Caco-2 (cell line): ENCODE data around the gene ANKRD45. TPM values are rescaled to one million over a fixed set of nuclear protein-coding genes. Genes with fewer than 3 reads are reported as not detected.
"Not testable (repeated sequence)": the region's sequence is repeated elsewhere in the genome, so short reads cannot be mapped to it uniquely, and the experiment has no call there.

Experiments
- BruUV-seq: library from RNA; stranded (reverse); fragments of 400-500 nt; replicated peaks from 2 replicates; lab custom pipeline; 2021; lab: Mats Ljungman, UMichigan
- CTCF ChIA-PET: fragments of 300-600 bp; sonication (Branson Sonifier 250); formaldehyde crosslinking; loops from one replicate; lab custom pipeline; 2022; ENCODE audit warnings: antibody characterized with exemption; lab: Charles Lee
- POLR2A ChIA-PET: fragments of 300-600 bp; sonication (Branson Sonifier 250); formaldehyde crosslinking; loops from one replicate; lab custom pipeline; 2022; ENCODE audit warnings: antibody characterized with exemption; lab: Charles Lee
- DNase-seq, 2 experiments: peaks; one replicate each; pipeline versions ENCODE4 v3.0.0 to v3.0.0-alpha.2; 2020 to 2022
- H3K27me3 ChIP-seq: replicated peaks from 2 replicates; pipeline ENCODE4 v1.6.0; 2011; ENCODE audit warnings: low read length; ENCODE audit not compliant: control insufficient read depth, insufficient read depth
- H3K36me3 ChIP-seq: 2 replicates; pipeline ENCODE4 v1.5.1; 2011; ENCODE audit warnings: low read length; ENCODE audit not compliant: control insufficient read depth, insufficient read depth
- H3K4me1 ChIP-seq: fragments of 250-450 bp; sonication (Bioruptor Pico); 2 replicates; pipeline ENCODE4 v1.5.1; 2020; ENCODE audit warnings: mild to moderate bottlenecking
- H3K4me3 ChIP-seq: 2 replicates; pipeline ENCODE4 v1.5.1; 2011; ENCODE audit warnings: low read depth, mild to moderate bottlenecking, control low read depth, low read length
- H3K9me3 ChIP-seq: fragments of 250-450 bp; sonication (Bioruptor Pico); 2 replicates; pipeline ENCODE4 v1.5.1; 2020; ENCODE audit warnings: mild to moderate bottlenecking, moderate library complexity
- H3K27ac Mint-ChIP-seq: one replicate; pipeline ENCODE4 v1.8.0; 2022; ENCODE audit warnings: mixed read lengths; ENCODE audit not compliant: unreplicated experiment
- H3K27me3 Mint-ChIP-seq: one replicate; pipeline ENCODE4 v1.8.0; 2022; ENCODE audit warnings: mixed read lengths; ENCODE audit not compliant: insufficient read depth, unreplicated experiment
- H3K36me3 Mint-ChIP-seq: one replicate; pipeline ENCODE4 v1.8.0; 2022; ENCODE audit warnings: mild to moderate bottlenecking, mixed read lengths; ENCODE audit not compliant: insufficient read depth, unreplicated experiment
- H3K4me1 Mint-ChIP-seq: one replicate; pipeline ENCODE4 v1.8.0; 2022; ENCODE audit warnings: low read depth, mixed read lengths; ENCODE audit not compliant: unreplicated experiment
- H3K4me3 Mint-ChIP-seq: one replicate; pipeline ENCODE4 v1.8.0; 2022; ENCODE audit warnings: mild to moderate bottlenecking, moderate library complexity, mixed read lengths; ENCODE audit not compliant: unreplicated experiment
- H3K9me3 Mint-ChIP-seq: one replicate; pipeline ENCODE4 v1.8.0; 2022; ENCODE audit warnings: mixed read lengths; ENCODE audit not compliant: unreplicated experiment
- CTCF ChIP-seq, 2 experiments: fragments of 200-600 bp in 1 of 2; IDR thresholded peaks; 1 replicate in 1 of 2; 2 replicates in 1 of 2; pipeline versions ENCODE4 v1.5.1 to v1.8.0; 2011 to 2022; ENCODE audit warnings: antibody characterized with exemption in 1 of 2, control low read depth in 1 of 2, inconsistent platforms in 1 of 2, low read depth in 1 of 2, low read length in 1 of 2, mild to moderate bottlenecking in 1 of 2, moderate library complexity in 1 of 2; ENCODE audit not compliant: insufficient read depth in 1 of 2, severe bottlenecking in 1 of 2, unreplicated experiment in 1 of 2
- intact Hi-C: fragments of 100-400 bp; cut with micrococcal nuclease; formaldehyde crosslinking; loops from one replicate; pipeline ENCODE4 v1.10.0; 2022; ENCODE audit not compliant: unreplicated experiment
- total RNA-seq: library from RNA; stranded (reverse); gene quantifications from 2 replicates; pipeline ENCODE4 v1.2.3, GENCODE V29; 2022

Gene ANKRD45
- total RNA-seq, 1 experiment from 2014 or later, result not detected

GRCh38 chr1:173688300-173688699, 18.6 kb upstream of the ANKRD45 start:
- no peaks in the 10 kb centered on the region for H3K4me1 ChIP-seq
- intact Hi-C loops, result loop anchor here (5.0 kb wide), 1 partner anchor 266 kb away; no protein-coding TSS in a partner anchor
- no peak overlapping the region for H3K4me3 ChIP-seq
- ChIA-PET POLR2A (no interaction called here), CTCF (no interaction called here)
- peaks cover 14% of the 10 kb centered on the region for H3K4me1 Mint-ChIP-seq
- BruUV-seq, result no TSS peak
- H3K36me3 Mint-ChIP-seq, result no peaks in the 10 kb centered on the region
- H3K4me3 Mint-ChIP-seq, result no peak overlapping the region
- no peaks in the 10 kb centered on the region for H3K36me3 ChIP-seq
- TF ChIP-seq CTCF (IDR thresholded peaks at IDR 0.05; ENCODE audit: insufficient read depth in 1 of 2, low read depth in 1 of 2, low read length in 1 of 2, severe bottlenecking in 1 of 2, unreplicated experiment in 1 of 2), result no peak
- H3K9me3 ChIP-seq, result no peaks in the 10 kb centered on the region
- H3K27me3 ChIP-seq, result no peaks in the 10 kb centered on the region
- no peak for DNase-seq
- no peak overlapping the region for H3K27ac Mint-ChIP-seq
- H3K27me3 Mint-ChIP-seq, result peaks cover 11% of the 10 kb centered on the region
- H3K9me3 Mint-ChIP-seq, result no peaks in the 10 kb centered on the region

- H3K27ac Mint-ChIP-seq, H3K9me3 Mint-ChIP-seq, BruUV-seq, H3K4me1 ChIP-seq, H3K9me3 ChIP-seq, H3K27me3 Mint-ChIP-seq, H3K4me3 ChIP-seq, H3K27me3 ChIP-seq, POLR2A ChIA-PET, H3K4me3 Mint-ChIP-seq, CTCF ChIA-PET, DNase-seq, H3K36me3 Mint-ChIP-seq, H3K36me3 ChIP-seq: not testable (repeated sequence)
- H3K4me1 Mint-ChIP-seq, result peaks cover 20% of the 10 kb centered on the region
- intact Hi-C loops, result loop anchor here (5.0 kb wide), 1 partner anchor 263 kb away; no protein-coding TSS in a partner anchor
Observed at GRCh38 chr1:173685121-173685520, 15.5 kb upstream of the ANKRD45 start.

- H3K27me3 ChIP-seq, H3K4me1 ChIP-seq, H3K36me3 Mint-ChIP-seq, H3K36me3 ChIP-seq, H3K27ac Mint-ChIP-seq, intact Hi-C loops, BruUV-seq, H3K4me3 Mint-ChIP-seq, H3K9me3 ChIP-seq, H3K27me3 Mint-ChIP-seq, DNase-seq, POLR2A ChIA-PET, H3K4me3 ChIP-seq, H3K9me3 Mint-ChIP-seq: not testable (repeated sequence)
- CTCF ChIA-PET, result interaction anchor here (0.6 kb wide), 1 partner anchor 13 kb away, joined by 4 read pairs; no protein-coding TSS in a partner anchor
- peaks cover 15% of the 10 kb centered on the region for H3K4me1 Mint-ChIP-seq
Observed at GRCh38 chr1:173683838-173684237, 14.2 kb upstream of the ANKRD45 start.

GRCh38 chr1:173682184-173682583, 12.5 kb upstream of the ANKRD45 start:
- Mint-ChIP-seq H3K27me3 (no peaks in the 10 kb centered on the region), H3K36me3 (no peaks in the 10 kb centered on the region), H3K4me1 (peaks cover 7% of the 10 kb centered on the region), H3K9me3 (no peaks in the 10 kb centered on the region), H3K4me3 (no peak overlapping the region), H3K27ac (no peak overlapping the region)
- no peak for TF ChIP-seq CTCF (IDR thresholded peaks at IDR 0.05; ENCODE audit: insufficient read depth in 1 of 2, low read depth in 1 of 2, low read length in 1 of 2, severe bottlenecking in 1 of 2, unreplicated experiment in 1 of 2)
- no peak for DNase-seq
- no peaks in the 10 kb centered on the region for H3K27me3 ChIP-seq
- CTCF ChIA-PET, result no interaction called here
- H3K9me3 ChIP-seq, result no peaks in the 10 kb centered on the region
- no peaks in the 10 kb centered on the region for H3K4me1 ChIP-seq
- POLR2A ChIA-PET, result no interaction called here
- intact Hi-C loops, result no loop called here
- H3K4me3 ChIP-seq, result no peak overlapping the region
- H3K36me3 ChIP-seq, result no peaks in the 10 kb centered on the region
- no TSS peak for BruUV-seq

GRCh38 chr1:173680152-173680551, 10.5 kb upstream of the ANKRD45 start:
- intact Hi-C loops, H3K27me3 ChIP-seq, CTCF ChIA-PET, H3K4me3 Mint-ChIP-seq, BruUV-seq, H3K36me3 Mint-ChIP-seq, H3K36me3 ChIP-seq, H3K27ac Mint-ChIP-seq, H3K27me3 Mint-ChIP-seq, H3K4me1 Mint-ChIP-seq, DNase-seq, H3K9me3 ChIP-seq, H3K4me1 ChIP-seq, POLR2A ChIA-PET, H3K9me3 Mint-ChIP-seq, H3K4me3 ChIP-seq: not testable (repeated sequence)

- intact Hi-C loops, result not testable (repeated sequence)
Observed at GRCh38 chr1:173674496-173674895, 4.8 kb upstream of the ANKRD45 start.

More at GRCh38 chr1:173674496-173674895, 4.8 kb upstream of the ANKRD45 start:
- H3K4me1 ChIP-seq, BruUV-seq, CTCF ChIA-PET, H3K36me3 ChIP-seq, H3K4me3 ChIP-seq, H3K4me1 Mint-ChIP-seq, H3K9me3 ChIP-seq, DNase-seq, H3K27me3 Mint-ChIP-seq, POLR2A ChIA-PET, H3K4me3 Mint-ChIP-seq, H3K27ac Mint-ChIP-seq, H3K36me3 Mint-ChIP-seq, H3K27me3 ChIP-seq, H3K9me3 Mint-ChIP-seq: not testable (repeated sequence)
